Hematopoietic multipotent progenitor cell treated with erythropoietin and hydrocortisone succinate and interleukin-3 and kit ligand, for 8 days (in vitro differentiated cells): ENCODE results near the gene RPS19.
"Not testable (repeated sequence)": the region's sequence is repeated elsewhere in the genome, so short reads cannot be mapped to it uniquely, and the experiment has no call there.

ENCODE experiments used
- DNase-seq: peaks from one replicate; pipeline ENCODE4 v3.0.0-alpha.2; 2015

Gene RPS19

GRCh38 chr19:41903193-41903953 lies 43.3 kb downstream of the RPS19 start:
- DNase-seq = no peak

- no peak for DNase-seq
These were observed 44.2 kb downstream of the RPS19 start for GRCh38 chr19:41904118-41904870.

DNA sequence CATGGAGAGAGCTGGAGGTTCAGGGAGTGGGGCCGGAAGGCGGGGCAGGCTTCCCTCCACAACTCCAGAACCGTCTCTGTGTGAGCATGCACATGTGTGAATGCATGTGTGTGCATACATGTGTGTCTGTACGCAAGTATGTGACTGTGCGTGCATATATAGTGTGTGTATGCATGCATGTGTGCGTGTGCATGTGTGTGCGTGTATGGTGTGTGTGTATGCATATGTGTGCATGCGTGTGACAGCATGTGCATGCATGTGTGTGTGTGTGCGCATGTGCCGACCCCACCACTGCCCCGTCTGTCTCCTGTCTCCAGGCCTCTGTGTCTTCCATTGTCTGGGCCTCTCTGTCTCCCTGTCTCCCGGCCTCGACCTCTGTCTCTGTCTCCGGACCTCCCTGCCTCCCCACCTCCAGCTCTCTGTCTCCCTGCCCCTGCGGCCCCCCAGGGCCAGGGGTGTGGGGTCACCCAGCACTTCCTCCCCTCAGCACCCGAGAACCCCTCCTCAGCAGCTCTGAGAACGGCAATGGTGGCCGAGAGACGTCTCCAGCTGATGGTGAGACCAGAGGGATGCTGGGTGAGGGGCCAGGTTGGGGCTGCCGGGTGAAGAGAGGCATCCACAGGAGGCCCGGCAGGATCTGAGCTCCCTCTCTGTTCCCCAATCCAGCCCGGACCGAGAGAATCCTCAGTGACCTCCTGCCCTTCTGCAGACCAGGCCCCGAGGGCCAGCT lies 45.4 kb downstream of the RPS19 start:
- DNase-seq = no peak

GRCh38 chr19:41906271-41906670 lies 46.2 kb downstream of the RPS19 start:
- DNase-seq = no peak

GRCh38 chr19:41906916-41907680 lies 47.0 kb downstream of the RPS19 start:
- no peak for DNase-seq

- no peak for DNase-seq
These were observed 48.0 kb downstream of the RPS19 start for GRCh38 chr19:41907994-41908615.

DNA sequence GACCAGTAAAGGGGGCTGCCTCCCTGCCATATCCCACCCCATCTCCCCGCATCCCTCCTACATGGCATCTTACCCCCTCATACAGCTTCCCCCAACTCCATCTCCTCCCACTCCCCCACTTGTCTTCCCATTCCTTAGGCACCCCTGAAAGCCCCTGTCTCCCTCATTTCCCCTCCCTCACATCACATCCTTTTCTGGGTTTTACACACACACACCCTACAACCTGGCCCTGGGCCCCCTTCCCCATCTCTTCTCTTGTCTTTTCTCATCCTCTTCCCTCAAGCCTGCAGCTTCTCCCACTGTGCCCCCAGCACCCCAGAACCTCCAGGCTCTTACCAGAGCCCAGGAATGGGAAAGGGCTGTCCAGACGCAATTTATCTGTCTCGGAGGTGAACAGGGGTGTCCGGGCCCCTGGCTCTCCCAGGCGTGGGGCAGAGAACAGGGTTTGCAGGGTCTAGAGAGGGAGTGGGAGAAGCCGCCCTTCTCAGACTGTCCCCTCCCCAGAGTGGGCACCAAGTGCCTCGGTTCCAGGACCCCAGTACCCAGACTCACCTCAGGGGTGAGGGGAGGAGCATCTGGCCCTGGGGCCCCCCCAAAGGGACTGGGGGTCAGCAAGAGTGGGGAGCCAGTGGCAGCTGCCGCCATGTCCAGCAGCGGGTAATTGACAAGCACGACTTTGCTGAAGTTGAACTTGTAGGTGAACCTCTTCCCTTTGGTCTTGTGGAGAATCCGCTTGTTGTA lies 48.8 kb downstream of the RPS19 start:
- no peak for DNase-seq

DNA sequence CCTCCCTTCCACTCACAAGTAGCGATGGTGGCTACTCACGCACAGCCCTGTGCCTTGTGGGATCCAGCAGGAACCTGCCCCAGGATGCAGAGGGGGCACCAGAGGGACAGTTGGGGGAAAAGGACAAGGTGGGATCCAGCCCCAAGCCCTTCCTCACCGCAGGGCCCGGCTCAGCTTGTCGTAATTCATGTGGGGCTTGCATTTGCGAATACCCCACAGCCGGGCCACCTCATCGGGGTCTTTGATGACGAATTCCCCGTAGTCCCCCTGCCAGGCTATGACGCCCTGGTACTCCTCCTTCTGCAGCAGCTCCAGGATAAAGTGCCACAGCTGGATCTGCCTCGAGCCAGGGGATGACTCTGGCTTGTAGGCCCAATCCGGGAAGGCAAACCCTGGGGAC lies 49.7 kb downstream of the RPS19 start:
- no peak for DNase-seq

DNA sequence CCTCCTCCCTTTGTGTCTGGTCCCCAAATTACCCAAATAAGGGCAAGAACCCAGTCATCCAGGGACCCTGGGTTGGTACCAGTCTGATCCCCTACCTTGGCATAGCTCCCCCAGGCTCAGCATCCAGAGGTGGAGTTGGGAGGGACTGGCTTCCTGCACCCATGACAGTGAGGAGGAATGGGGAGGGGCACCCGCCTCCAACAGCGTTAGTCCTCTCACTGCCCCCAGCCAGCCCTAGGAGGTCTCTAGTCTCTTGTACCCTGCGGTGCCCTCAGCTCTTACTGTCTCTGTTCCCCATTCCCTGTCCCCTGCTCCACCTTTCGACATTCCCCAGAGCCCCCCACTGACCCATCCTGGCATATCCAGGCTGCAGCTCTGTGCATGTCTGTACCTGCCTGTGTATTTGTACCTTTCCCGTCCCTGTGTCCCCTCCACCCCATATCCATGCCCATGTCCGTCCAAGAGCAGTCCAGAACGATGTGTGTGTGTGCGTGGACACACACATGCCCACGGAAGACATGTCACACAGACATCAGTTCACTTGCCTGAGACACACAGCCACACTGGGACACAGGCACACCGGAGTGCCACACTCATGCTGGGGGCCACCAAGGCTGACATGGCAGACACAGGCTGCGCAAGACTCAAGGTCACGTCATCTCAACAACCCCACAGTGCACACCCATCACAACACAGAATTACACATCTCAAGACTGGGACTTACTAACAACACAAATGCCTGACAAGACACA lies 50.4 kb downstream of the RPS19 start:
- no peak for DNase-seq

- no peak for DNase-seq
These were observed 51.2 kb downstream of the RPS19 start for GRCh38 chr19:41910992-41911888.

DNA sequence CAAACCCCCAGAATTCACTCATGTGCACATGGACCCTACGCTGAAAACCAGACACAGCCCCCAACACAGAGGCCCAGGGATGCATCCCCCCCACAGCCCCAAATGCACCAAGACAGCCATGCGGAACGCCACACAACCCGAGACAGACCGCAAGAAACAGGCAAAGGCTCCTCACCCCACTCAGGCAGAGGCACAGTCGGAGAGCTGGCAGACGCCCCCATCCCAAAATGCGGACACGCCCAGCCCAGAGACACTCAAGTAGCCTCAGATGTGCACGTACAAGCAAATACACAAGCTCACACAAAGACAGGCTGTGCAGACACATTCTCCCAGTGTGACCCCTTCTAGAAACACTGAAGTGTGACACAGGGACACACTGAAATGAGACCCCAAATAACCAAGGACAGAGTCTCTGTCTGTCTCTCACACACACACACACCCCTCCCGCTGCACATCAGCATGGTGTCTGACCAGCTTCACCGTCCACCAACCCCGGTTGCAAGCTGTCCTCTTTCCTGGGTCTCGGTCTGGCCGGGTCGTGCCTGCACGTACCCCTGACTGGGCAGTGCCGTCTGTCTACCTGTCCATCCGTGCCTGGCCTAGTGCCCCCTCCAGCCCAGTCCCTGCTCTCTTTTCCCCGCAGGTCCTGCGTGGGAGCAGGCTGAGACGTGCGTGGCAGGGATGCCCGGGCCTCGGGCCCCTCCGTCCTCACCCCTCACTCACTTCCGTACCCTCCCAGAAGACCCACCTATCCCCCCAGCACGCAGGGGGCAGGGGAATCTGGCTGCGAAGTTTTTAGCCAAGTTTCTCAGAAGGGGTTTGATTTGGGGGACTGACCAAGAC lies 52.1 kb downstream of the RPS19 start:
- DNase-seq = no peak

DNA sequence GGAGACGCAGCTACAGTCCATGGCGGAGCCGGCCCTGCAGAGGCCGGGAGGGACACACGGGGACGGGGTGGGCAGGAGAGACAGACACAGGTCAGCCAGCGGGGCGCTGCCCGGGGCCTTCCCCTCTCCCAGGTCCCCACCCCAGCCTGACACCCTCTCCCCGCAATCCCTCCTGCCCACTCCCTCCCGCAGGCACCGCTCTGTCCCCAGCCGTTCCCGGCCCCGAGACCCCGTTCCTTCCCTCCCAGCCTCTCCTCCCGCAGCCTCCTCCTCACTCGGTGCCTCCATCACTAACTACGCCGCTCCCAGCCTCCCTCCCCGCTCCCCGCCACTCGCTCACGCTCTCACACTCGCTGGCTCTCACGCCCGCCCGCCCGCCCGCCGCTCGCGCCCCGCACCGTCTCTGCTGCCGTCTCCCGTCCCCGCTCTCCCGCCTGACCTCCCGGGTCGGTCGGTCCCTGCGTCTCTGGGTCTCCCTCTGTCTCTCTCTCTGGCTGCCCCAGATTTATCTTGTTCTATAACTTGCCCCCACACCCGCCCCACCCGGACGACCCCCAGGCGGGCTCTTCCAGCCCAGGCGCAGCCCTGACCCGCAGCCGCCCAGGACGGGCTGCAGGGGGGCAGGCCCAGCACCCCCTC lies 53.0 kb downstream of the RPS19 start:
- DNase-seq = no peak

DNA sequence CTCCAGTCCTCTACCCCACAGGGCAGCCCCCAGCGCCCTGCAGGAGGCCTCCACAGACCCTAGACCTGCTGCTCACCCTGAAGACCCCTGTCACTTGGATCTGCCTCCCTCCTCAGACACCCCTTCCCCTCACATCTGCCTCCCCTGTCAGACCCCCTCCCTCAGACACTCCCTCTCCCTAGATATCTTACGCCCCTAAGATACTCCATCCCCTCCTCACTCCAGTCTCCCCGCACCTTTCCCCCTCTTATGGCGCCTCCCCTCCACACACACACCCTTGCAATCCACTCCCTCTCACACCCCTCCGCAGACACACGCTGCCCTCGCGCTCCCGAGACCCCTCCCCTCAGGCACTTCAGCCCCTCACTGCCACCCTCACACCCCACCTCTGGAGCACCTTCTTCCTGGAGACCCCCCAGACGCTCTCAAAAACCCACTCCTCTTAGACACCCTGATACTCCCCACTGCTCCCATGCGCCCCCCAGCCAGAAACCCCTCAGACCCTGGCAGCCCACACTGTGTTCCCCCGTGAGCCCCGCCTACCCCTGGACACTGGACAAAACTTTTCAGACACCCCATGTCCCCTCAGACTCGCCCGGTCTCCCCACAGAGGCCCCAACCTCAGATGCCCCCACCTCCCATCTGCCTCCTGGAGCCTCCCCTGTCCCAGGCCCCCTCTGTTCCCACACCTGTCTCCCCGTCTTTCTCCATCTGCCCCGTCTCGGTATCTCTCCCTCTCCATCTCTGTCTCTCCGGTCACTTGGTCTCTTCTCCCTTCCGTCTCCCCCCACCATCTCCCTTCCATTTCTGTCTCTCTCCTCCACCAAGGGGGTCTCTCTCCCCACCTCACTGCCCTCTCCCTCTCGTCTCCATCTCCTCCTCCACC lies 53.7 kb downstream of the RPS19 start:
- no peak for DNase-seq

DNA sequence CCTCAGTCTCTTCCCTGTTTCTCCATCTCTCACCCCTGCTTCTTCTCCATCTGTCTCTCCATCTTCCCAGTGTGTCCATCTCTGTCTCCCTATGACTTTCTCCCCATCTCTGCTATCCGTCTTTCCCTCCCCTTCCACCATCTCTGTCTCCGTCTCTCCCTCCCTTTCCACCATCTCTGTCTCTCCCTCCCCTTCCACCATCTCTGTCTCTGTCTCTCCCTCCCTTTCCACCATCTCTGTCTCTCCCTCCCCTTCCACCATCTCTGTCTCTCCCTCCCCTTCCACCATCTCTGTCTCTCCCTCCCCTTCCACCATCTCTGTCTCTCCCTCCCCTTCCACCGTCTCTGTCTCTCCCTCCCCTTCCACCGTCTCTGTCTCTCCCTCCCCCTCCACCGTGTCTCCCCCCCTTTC lies 54.4 kb downstream of the RPS19 start:
- DNase-seq = not testable (repeated sequence)

DNA sequence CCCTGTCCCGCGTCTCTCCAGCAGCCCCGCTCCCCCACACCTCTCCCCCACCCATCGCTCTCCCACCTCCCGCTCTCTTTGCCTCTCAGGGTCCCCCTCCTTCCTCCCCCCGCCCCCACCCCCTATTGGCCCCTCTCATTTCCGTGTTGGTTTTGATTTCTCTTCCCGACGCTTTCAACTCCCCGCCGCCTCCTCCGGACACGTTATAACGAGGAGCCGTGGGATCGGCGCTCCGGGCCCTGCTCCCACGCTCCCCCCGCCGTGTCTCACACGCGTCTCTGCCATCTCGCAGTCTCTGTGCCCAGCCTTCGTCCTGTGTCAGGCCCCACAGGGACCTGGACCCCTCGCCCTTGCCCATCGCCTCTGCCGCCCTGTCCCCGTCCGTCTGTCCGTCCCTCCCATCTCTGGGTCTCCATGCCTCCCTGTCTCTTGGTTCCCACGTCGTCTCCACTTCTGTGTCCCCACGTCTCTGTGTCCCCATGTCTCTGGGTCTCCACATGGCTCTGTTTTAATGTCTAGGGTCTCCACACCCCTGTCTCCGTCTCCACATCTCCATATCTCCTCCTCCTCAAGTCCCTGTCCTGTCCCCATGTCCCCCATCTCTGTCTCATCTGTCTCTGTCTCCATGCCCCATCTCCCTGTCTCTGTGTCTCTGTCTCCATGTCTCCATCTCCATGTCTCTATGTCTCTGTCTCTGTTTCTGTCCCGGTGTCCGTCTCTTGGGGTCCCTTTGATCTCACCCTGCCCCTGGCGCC lies 55.1 kb downstream of the RPS19 start:
- no peak for DNase-seq

- DNase-seq = no peak
These were observed 55.8 kb downstream of the RPS19 start for GRCh38 chr19:41915776-41916414.
